HUDEP-2 (cell line): ENCODE data around the gene SDC1.

ENCODE experiments used
- DNase-seq, 76 experiments: peaks; one replicate each; lab custom pipeline; 2025; ENCODE audit not compliant: unreplicated experiment in 76 of 76; lab: John Stamatoyannopoulos, UW

The SDC1 gene

GRCh38 chr2:20156076-20156759 is 68.7 kb downstream of the SDC1 start:
- DNase-seq = no peak

- no peak for DNase-seq
Observed at GRCh38 chr2:20153131-20153851, 71.6 kb downstream of the SDC1 start.

- DNase-seq = no peak
Observed at GRCh38 chr2:20150806-20151571, 73.9 kb downstream of the SDC1 start.
